Body of pancreas (tissue), 4 donors: ENCODE data around the gene GRID1. TPM values are rescaled to one million over a fixed set of nuclear protein-coding genes. Genes with fewer than 3 reads are reported as not detected.

ENCODE experiments used
- ATAC-seq: fragments of 150-250 bp; one replicate; pipeline ENCODE4 v1.9.1; 2016
- DNase-seq, 4 donors: peaks; one replicate each; pipeline ENCODE4 v3.0.0-alpha.2; 2019
- H3K27ac ChIP-seq, 4 donors: fragments of 200-600 bp; sonication (generic); 1 replicate in 3 of 4; 2 replicates in 1 of 4; pipeline versions ENCODE4 v1.5.1 to v1.6.1; 2016 to 2019; ENCODE audit warnings: mild to moderate bottlenecking in 1 of 4, mixed read lengths in 1 of 4, moderate library complexity in 1 of 4
- H3K27me3 ChIP-seq, 2 donors: fragments of 200-600 bp; sonication (generic); one replicate each; pipeline ENCODE4 v1.6.0; 2016; ENCODE audit warnings: mild to moderate bottlenecking in 1 of 2
- H3K36me3 ChIP-seq, 2 donors: fragments of 200-600 bp; sonication (generic); replicated peaks in 1 of 2; 2 replicates each; pipeline ENCODE4 v1.5.1; 2016; ENCODE audit warnings: low read depth in 2 of 2; ENCODE audit not compliant: insufficient read depth in 1 of 2
- H3K4me1 ChIP-seq: fragments of 200-600 bp; sonication (generic); one replicate; pipeline ENCODE4 v1.6.0; 2016
- H3K4me3 ChIP-seq, 2 donors: fragments of 200-600 bp; sonication (generic); 1 replicate in 1 of 2; 2 replicates in 1 of 2; pipeline ENCODE4 v1.5.1; 2016 to 2019
- H3K9me3 ChIP-seq, 3 donors: fragments of 200-600 bp; sonication (generic); 1 replicate in 2 of 3; 2 replicates in 1 of 3; pipeline ENCODE4 v1.5.1; 2016
- POLR2A ChIP-seq, 3 donors: fragments of 450-650 bp; IDR thresholded peaks; one replicate each; pipeline ENCODE4 v1.6.1; 2016; ENCODE audit warnings: antibody characterized with exemption in 3 of 3, mild to moderate bottlenecking in 2 of 3
- WGBS, 2 donors: methylation state at CpG; one replicate each; pipeline ENCODE4 v1.1.5; 2017; 5-methylcytosine and 5-hydroxymethylcytosine counted together
- intact Hi-C: fragments of 100-400 bp; cut with DNase I; formaldehyde crosslinking; loops from one replicate; pipeline ENCODE4 v1.15.1; 2023
- total RNA-seq, 2 donors: library from RNA; depleted of rRNA; stranded (reverse); fragments of >200 nt; gene quantifications; one replicate each; pipeline ENCODE4 v1.1.0, GENCODE V29; 2016
- TF ChIP-seq, protein P1 (sequence below), 7 experiments: fragments of 450-650 bp in 4 of 7; fragments of 200-600 bp in 3 of 7; sonication (generic) in 3 of 7; IDR thresholded peaks; one replicate each; pipeline ENCODE4 v1.5.1; 2016 to 2019; ENCODE audit warnings: antibody characterized with exemption in 7 of 7

The GRID1 gene
- total RNA-seq, 2 donors from 2014 or later: 1.0 to 1.6 TPM

DNA sequence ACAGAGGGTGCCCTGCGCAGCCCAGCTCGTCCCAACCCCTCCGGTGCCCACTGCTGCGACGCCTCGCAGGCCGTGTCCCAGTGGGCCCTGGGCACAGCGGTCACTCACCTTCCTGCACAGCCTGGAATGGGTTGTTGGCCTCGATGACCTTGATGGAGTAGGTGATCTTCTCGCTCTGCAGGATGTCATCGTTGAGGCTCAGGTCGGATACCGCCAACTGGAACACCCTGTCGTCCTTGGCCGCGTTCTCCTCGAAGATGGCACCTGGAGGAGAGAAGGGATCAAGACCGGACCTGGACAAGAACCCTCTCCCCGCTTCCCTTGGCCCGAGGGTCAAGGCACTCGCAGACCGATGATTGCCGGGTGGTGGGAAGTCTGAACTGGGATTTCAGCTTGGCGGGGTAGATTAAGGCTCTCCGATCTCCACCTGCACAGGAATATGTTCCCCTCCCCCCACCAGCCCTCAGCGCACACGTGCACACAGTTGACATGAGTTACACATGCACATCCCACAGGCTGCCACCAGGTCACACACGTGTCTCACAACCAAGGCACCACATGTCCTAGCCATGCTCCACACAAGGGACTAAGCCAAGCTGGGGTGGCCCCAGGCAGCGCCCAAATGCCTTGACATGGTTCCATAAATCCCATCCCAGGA, 2.6 kb downstream of the GRID1 start:
- DNase-seq: peak in 1 of 4 donors; percentile 16
- H3K4me3 ChIP-seq: no peak overlapping the region
- no peak for TF ChIP-seq POLR2A (IDR thresholded peaks at IDR 0.05)
- TF ChIP-seq, protein P1, sequence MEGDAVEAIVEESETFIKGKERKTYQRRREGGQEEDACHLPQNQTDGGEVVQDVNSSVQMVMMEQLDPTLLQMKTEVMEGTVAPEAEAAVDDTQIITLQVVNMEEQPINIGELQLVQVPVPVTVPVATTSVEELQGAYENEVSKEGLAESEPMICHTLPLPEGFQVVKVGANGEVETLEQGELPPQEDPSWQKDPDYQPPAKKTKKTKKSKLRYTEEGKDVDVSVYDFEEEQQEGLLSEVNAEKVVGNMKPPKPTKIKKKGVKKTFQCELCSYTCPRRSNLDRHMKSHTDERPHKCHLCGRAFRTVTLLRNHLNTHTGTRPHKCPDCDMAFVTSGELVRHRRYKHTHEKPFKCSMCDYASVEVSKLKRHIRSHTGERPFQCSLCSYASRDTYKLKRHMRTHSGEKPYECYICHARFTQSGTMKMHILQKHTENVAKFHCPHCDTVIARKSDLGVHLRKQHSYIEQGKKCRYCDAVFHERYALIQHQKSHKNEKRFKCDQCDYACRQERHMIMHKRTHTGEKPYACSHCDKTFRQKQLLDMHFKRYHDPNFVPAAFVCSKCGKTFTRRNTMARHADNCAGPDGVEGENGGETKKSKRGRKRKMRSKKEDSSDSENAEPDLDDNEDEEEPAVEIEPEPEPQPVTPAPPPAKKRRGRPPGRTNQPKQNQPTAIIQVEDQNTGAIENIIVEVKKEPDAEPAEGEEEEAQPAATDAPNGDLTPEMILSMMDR (IDR thresholded peaks at IDR 0.05): no peak
- ATAC-seq: no peak
- no peak overlapping the region for H3K27ac ChIP-seq
- WGBS, 2 donors: 20 to 40% methylated on average over 2 to 29 of the region's 29 CpGs
- no peaks in the 10 kb centered on the region for H3K36me3 ChIP-seq
- no peaks in the 10 kb centered on the region for H3K9me3 ChIP-seq
- H3K27me3 ChIP-seq: peaks cover 0 to 13% of the 10 kb centered on the region in 2 donors
- H3K4me1 ChIP-seq: peaks cover 40% of the 10 kb centered on the region
- intact Hi-C loops: no loop called here

DNA sequence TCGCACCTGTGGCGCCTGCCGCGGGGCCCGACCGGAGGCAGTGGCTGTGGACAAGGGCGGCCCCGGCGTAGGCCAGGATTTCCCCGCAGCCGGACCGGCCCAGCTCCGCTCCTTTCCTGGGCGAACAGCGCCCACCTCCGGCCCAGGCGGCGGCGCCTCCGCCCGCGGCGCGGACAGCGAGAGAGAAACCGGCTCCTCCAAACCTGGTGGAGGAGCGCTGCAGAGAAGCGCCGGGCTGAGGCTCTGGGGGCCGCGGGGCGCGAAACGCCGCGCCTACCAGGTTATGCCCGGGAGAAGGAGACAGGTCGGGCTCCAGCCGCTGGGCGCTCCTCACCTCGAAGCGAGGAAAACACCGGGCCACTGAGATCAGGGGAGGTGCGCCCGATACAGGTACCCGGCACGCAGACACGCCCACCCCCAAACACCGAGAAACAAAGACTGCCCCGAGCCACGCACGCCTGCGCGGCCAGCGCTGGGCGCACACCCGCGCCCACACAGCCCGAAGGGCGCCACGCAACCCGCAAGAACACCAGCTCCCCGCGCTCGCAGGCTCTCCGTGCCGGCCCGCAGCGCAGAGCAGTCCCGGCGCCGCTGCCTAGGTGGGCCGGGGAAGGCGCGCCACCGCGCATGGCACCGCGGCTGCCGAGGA, 3.3 kb downstream of the GRID1 start:
- peak in 3 of 4 donors; percentile 27 to 59 (median 33) for DNase-seq
- Histone ChIP-seq H3K27me3 (peaks cover 0 to 13% of the 10 kb centered on the region in 2 donors), H3K4me3 (no peak overlapping the region), H3K27ac (no peak overlapping the region), H3K9me3 (no peaks in the 10 kb centered on the region), H3K4me1 (peaks cover 40% of the 10 kb centered on the region), H3K36me3 (no peaks in the 10 kb centered on the region)
- intact Hi-C loops: no loop called here
- 10% methylated on average over 55 of the region's 80 CpGs; no CpG with 5 or more reads in 1 of the 2 donors for WGBS, 2 donors
- no peak for ATAC-seq
- TF ChIP-seq POLR2A (IDR thresholded peaks at IDR 0.05): no peak
- TF ChIP-seq, protein P1 (IDR thresholded peaks at IDR 0.05): peak; percentile 10 to 63 (median 31)

DNA sequence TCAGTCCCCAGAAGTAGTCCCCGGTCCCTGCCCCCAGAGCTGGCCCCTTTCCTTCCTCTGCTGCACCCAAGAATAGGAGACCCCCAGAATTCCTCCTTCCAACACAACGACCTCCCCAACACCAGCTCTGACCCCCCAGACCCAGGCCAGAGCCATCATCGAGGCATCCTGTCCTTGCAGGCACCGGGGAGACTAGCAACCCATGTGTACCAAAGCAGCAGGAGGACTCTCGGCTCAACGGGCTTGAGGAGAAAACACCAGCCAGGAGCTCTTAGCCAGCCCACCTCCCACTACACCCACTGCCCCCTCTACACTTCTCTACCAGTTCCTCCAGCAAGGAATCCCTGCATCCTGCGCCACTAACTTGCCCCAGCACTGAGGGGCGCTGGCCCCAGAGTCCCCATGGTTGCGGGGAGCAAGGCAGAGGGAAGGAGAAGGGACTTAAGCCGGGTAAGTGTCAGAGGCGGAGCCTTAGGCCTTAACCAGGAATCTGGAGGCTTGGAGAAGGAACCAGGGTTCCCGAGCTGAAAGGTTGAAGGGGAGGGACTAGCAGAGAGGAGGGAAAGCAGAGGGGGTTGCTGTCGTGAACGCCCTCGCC, 3.9 kb downstream of the GRID1 start:
- Histone ChIP-seq H3K36me3 (no peaks in the 10 kb centered on the region), H3K27ac (no peak overlapping the region), H3K27me3 (peaks cover 0 to 13% of the 10 kb centered on the region in 2 donors), H3K4me3 (no peak overlapping the region), H3K4me1 (peaks cover 39% of the 10 kb centered on the region), H3K9me3 (no peaks in the 10 kb centered on the region)
- intact Hi-C loops: no loop called here
- 66 to 74% methylated on average over 10 to 15 of the region's 15 CpGs for WGBS, 2 donors
- DNase-seq (peak in 1 of 4 donors; percentile 3), ATAC-seq (no peak)
- no peak for TF ChIP-seq POLR2A (IDR thresholded peaks at IDR 0.05)
- TF ChIP-seq, protein P1 (IDR thresholded peaks at IDR 0.05): no peak

DNA sequence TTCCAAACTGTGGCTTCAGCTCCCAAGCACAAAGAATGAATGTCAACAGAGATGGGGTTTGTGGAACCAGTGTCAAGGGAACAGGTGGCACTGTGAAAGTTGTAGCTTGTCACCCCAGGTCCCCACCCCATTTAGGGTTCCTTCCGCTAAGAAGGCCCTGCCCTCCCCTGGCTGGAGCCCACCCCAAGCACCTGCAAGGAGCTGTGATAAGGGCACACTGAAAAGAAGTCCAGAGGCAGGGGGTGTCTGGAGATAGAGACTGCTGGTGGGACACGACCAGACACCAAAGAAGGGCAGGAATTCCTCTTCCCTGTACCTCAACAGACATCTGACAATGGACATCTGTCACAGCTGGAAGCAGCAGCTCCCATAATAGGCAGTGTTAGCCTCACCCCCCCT, 4.5 kb downstream of the GRID1 start:
- intact Hi-C loops: no loop called here
- no peak overlapping the region for H3K4me3 ChIP-seq
- 87 to 100% methylated on average over 1 to 2 of the region's 2 CpGs for WGBS, 2 donors
- H3K27me3 ChIP-seq: peaks cover 0 to 13% of the 10 kb centered on the region in 2 donors
- TF ChIP-seq, protein P1 (IDR thresholded peaks at IDR 0.05): no peak
- TF ChIP-seq POLR2A (IDR thresholded peaks at IDR 0.05): no peak
- DNase-seq: peak in 1 of 4 donors; percentile 2
- no peak for ATAC-seq
- no peaks in the 10 kb centered on the region for H3K9me3 ChIP-seq
- H3K27ac ChIP-seq: no peak overlapping the region
- H3K36me3 ChIP-seq: no peaks in the 10 kb centered on the region
- H3K4me1 ChIP-seq: peaks cover 33% of the 10 kb centered on the region
